SJSA1 (cell line): Measurements from ENCODE around the gene MED22. TPM values are rescaled to one million over a fixed set of nuclear protein-coding genes. Genes with fewer than 3 reads are reported as not detected.
"Not testable (repeated sequence)": the region's sequence is repeated elsewhere in the genome, so short reads cannot be mapped to it uniquely, and the experiment has no call there.

ENCODE experiments used
- DNase-seq, 2 experiments: peaks; one replicate each; pipeline ENCODE4 v3.0.0-alpha.2; 2015 to 2020; ENCODE audit warnings: low spot score in 2 of 2, low read depth in 1 of 2
- H3K27ac ChIP-seq: fragments of 250-450 bp; sonication (Bioruptor Pico); 2 replicates; pipeline ENCODE4 v1.5.1; 2020; ENCODE audit warnings: mild to moderate bottlenecking, moderate library complexity
- H3K27me3 ChIP-seq: fragments of 250-450 bp; sonication (Bioruptor Pico); replicated peaks from 2 replicates; pipeline ENCODE4 v1.5.1; 2020; ENCODE audit warnings: mild to moderate bottlenecking, moderate library complexity
- H3K36me3 ChIP-seq: fragments of 250-450 bp; sonication (Bioruptor Pico); 2 replicates; pipeline ENCODE4 v1.5.1; 2020; ENCODE audit warnings: mild to moderate bottlenecking
- H3K4me1 ChIP-seq: fragments of 250-450 bp; sonication (Bioruptor Pico); replicated peaks from 2 replicates; pipeline ENCODE4 v1.6.1; 2021; ENCODE audit warnings: mild to moderate bottlenecking
- H3K4me3 ChIP-seq: fragments of 250-450 bp; sonication (Bioruptor Pico); 2 replicates; pipeline ENCODE4 v1.5.1; 2020; ENCODE audit warnings: mild to moderate bottlenecking
- H3K9me3 ChIP-seq: fragments of 250-450 bp; sonication (Bioruptor Pico); replicated peaks from 2 replicates; pipeline ENCODE4 v1.5.1; 2020; ENCODE audit warnings: mild to moderate bottlenecking
- total RNA-seq: library from RNA; depleted of rRNA; stranded (reverse); fragments of >200 nt; shearing (Covaris generic); gene quantifications from 2 replicates; pipeline ENCODE4 v1.2.3, GENCODE V29; 2014; rRNA removed

The MED22 gene
- 19.7 and 20.4 TPM in 2 replicates for total RNA-seq

DNA sequence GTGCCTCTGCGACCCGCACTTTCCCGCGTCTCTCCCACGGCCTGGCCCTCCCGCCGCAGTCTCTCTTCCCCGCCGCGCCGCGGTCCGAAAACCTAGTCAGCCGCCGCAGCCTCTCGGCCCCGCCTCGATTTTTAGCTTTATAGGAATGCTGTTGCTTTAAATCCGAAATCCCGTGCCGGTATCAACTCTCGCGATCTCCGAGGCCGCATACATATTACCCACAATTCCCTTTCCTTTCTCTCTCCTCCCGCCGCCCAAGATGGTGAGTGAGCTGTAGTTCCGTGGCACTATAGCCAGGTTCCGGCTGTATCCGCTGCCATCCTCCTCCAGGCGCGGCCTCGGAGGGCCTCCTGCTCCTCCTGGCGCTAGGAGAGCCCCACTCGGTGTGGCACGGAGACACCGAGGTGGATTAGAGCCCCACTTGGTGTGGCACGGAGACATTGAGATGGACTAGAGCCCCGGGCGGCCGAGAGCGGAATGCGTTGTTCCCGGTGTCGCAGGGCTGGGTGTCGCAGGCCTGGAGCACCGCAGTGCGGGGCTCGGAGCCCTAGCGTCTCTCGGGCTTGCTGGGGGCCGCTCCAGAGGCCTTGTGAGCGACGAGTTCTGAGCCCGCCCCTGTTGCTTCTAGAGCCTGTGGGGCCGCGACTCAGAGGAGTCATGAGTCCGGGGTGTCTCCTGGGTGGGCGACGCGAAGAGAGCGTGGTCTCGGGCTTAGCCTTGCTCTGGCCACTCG, at the start of gene MED22, which contains the start of gene RPL7A:
TSS of gene MED22 (minus strand) at position 147 of the 733 bp plus-strand sequence. CDS start 1,469 bp downstream, outside the sequence.
TSS of gene RPL7A (plus strand) at position 234 of the 733 bp plus-strand sequence. CDS start at position 260, 26 bp downstream.
- H3K27ac ChIP-seq: peak within 1 kb of the TSS; percentile 92

DNA sequence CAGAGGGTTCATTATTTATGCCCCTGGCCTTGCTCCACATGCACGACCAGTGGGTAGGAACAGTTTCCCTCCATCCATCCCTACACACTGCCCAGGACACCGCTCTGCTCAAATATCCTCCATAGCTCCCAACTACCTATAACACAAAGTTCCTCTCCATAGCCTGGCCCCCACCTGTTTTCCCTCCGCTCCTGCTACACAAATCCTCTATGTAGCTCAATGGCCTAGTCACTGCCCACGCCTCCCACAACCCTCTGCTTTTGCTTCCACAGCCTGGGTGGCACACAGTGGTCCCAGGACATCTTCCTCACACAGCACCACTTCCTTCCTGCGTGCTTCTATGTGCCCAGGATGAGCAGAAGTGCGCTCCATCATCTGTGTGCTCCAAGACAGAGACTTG, 49.4 kb upstream of the MED22 start:
- Histone ChIP-seq H3K27ac (no peak overlapping the region), H3K4me1 (no peaks in the 10 kb centered on the region), H3K4me3 (no peak overlapping the region), H3K27me3 (no peaks in the 10 kb centered on the region; the same call in 1 of the 2 replicates), H3K36me3 (no peaks in the 10 kb centered on the region), H3K9me3 (no peaks in the 10 kb centered on the region)
- no peak for DNase-seq

More for the DNA sequence above, at the start of gene MED22, which contains the start of gene RPL7A:
- Histone ChIP-seq H3K36me3 (peaks cover 87% of the 10 kb centered on the region), H3K4me1 (peaks cover 23% of the 10 kb centered on the region), H3K27me3 (no peaks in the 10 kb centered on the region), H3K4me3 (peak within 1 kb of the TSS; percentile 93), H3K9me3 (no peaks in the 10 kb centered on the region)
- DNase-seq: peak; percentile 91 to 93

DNA sequence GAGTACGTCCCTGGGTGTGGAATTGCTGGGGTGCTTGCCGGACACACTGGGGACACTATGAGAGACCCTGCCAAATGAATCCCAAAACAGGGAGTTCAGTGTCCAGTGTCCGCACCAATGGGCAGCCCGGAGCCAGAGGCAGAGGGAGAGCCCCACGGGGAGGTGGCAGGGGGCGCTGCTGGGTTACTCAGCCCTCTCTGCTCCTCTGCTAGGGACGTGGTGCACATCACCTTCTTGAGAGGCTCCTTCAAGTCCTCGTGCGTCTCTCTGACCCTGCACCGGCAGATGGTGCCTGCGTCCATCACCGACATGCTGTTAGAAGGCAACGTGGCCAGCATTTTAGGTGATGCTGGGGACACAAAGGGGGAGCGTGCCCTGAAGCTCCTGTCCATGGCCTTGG, 49.0 kb upstream of the MED22 start:
- Histone ChIP-seq H3K27ac (no peak overlapping the region), H3K27me3 (no peaks in the 10 kb centered on the region; the same call in 1 of the 2 replicates)
- no peak for DNase-seq

DNA sequence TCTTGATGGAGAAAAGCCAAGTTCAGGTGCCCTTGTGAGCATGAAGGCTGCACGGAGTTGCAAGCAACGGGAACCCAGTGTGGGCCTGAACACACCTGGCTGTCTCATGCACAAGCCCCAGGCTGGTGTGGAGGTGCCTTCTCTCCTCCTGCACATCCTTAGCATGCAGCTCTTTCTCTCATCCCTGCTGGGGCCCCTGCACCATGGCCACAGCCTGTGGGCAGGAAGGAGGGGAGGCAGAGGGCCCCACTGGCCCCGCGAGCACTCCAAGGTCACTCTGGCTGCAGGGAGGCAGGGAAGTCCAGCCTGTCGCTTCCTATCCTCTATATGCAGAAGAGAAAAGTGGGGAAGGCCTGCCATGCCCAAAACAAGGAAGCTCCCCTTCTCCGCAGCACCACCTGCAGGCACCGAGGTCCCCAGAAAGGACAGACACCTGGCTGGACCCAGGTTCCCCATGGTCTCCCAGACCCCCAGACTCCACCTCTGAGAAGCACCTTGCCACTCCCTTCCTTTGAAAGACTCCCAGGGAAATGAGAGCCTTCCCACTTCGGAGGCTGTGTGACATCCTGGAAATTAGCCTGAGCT, 46.8 kb upstream of the MED22 start:
- no peak for DNase-seq
- no peak overlapping the region for H3K4me3 ChIP-seq
- peaks cover 7% of the 10 kb centered on the region for H3K27me3 ChIP-seq
- H3K9me3 ChIP-seq: no peaks in the 10 kb centered on the region
- no peaks in the 10 kb centered on the region for H3K36me3 ChIP-seq
- H3K4me1 ChIP-seq: no peaks in the 10 kb centered on the region
- no peak overlapping the region for H3K27ac ChIP-seq

More for the DNA sequence above, 49.0 kb upstream of the MED22 start:
- Histone ChIP-seq H3K9me3 (no peaks in the 10 kb centered on the region), H3K4me1 (no peaks in the 10 kb centered on the region), H3K4me3 (no peak overlapping the region), H3K36me3 (no peaks in the 10 kb centered on the region)

DNA sequence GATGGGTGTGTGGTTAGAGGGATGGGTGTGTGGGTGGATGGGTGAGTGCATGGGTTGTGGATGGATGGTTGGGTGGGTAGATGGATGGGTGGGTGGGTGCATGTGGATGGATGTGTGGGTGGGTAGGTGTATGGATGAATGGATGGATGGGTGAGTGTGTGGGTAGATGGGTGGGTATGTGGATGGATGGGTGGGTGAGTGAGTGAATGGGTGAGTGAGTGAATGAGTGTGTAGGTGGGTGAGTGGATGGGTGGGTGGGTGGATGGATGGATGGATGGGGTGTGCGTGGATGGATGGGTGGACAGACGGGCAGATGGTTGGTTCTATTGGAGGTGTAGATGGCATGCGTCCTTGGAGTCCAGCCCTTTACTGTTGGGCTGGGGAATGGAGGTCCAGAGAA, 45.5 kb upstream of the MED22 start:
- Histone ChIP-seq H3K36me3 (no peaks in the 10 kb centered on the region), H3K27me3 (peaks cover 7% of the 10 kb centered on the region), H3K9me3 (no peaks in the 10 kb centered on the region), H3K4me1 (no peaks in the 10 kb centered on the region), H3K27ac (no peak overlapping the region), H3K4me3 (no peak overlapping the region)
- DNase-seq: no peak

DNA sequence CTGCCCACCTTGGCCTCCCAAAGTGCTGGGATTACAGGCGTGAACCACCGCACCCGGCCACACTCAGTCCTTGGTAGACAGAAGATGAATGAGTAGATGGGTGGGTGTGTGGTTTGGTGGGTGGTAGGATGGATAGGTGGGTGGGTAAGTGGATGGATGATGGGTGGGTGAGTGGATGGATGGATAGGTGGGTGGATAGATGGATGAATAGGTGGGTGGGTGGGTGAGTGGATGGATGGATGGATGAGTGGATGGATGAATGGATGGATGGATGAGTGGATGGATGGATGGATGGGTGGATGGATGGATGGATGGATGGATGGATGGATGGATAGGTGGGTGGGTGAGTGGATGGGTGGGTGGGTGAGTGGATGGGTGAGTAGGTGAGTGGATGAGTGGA, 44.4 kb upstream of the MED22 start:
- not testable (repeated sequence) for H3K9me3 ChIP-seq, H3K36me3 ChIP-seq, H3K27me3 ChIP-seq, H3K4me3 ChIP-seq, DNase-seq, H3K4me1 ChIP-seq, H3K27ac ChIP-seq

DNA sequence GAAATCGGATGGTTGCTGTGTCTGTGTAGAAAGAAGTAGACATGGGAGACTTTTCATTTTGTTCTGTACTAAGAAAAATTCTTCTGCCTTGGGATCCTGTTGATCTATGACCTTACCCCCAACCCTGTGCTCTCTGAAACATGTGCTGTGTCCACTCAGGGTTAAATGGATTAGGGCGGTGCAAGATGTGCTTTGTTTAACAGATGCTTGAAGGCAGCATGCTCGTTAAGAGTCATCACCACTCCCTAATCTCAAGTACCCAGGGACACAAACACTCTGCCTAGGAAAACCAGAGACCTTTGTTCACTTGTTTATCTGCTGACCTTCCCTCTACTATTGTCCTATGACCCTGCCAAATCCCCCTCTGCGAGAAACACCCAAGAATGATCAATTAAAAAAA, 43.5 kb upstream of the MED22 start:
- not testable (repeated sequence) for H3K27ac ChIP-seq, H3K9me3 ChIP-seq, DNase-seq, H3K4me3 ChIP-seq, H3K4me1 ChIP-seq, H3K27me3 ChIP-seq, H3K36me3 ChIP-seq

DNA sequence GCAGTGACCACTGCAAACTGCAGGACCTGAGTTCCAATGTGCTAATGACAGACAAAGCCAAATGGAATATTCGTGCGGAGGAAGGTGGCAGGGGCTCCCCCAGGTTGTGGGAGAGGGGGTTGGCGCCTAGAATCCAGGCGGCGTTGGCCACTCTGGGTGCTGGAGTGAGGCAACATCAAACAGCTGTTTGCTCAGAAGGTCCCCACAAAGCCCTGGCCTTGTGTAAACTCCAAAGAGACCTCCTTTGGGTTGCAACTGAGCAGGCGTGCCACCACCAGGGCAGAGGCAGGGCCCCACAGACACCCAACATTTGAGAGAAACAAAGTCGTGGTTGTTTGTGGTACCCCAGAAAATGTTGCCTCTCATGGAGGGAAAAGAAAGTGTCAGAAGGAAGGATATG, 42.8 kb upstream of the MED22 start:
- Histone ChIP-seq H3K27me3 (peaks cover 7% of the 10 kb centered on the region), H3K9me3 (no peaks in the 10 kb centered on the region), H3K4me3 (no peak overlapping the region), H3K27ac (no peak overlapping the region), H3K4me1 (no peaks in the 10 kb centered on the region), H3K36me3 (no peaks in the 10 kb centered on the region)
- DNase-seq: no peak

DNA sequence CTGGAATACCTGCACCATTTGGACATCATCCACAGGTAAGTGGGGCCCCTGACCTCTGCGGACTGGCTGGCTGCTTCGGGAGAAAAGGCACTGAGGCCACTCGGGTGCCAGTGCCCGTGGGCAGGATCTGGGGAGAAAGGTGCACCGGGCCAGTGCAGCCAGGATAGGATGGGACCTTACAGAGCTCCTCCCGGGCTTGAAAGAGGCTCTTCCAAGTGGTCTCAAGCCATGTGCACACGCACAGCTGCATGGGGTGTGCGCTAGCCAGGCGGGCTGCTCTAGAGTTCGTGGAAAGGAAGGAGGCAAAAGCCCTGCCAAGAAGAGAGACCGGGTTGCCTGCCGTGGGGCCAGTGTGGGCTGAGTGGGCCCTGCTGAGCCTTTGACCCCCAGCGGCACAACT, 41.6 kb upstream of the MED22 start:
- DNase-seq: no peak
- Histone ChIP-seq H3K4me3 (no peak overlapping the region), H3K4me1 (no peaks in the 10 kb centered on the region), H3K36me3 (no peaks in the 10 kb centered on the region), H3K27ac (no peak overlapping the region), H3K27me3 (peaks cover 7% of the 10 kb centered on the region; the same call in 1 of the 2 replicates), H3K9me3 (no peaks in the 10 kb centered on the region)

DNA sequence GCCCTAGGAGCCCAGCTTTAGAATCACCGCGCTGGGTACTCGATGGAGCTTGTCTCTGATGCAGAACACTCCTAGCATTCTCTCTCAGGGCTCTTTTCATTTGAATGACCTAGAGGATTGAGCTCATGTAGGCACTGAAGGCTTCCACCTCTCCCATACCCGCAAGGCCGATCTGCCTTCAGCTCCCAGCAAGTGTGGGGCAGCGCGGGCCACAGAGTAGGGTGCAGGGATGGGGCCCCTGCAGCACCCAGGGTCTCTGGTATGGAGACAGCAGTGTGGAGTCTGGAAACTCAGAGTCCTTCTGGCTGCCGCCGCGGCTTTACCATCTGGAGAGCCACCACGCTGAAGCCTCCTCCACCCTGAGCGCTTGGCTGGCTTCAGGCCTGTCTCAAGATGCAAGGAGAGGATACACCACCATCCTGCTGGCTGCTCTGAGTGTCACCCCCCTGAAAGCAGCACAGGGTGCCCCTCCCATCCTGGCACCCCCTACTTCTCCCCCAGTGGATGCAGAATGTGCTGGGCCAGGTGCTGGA, 41.2 kb upstream of the MED22 start:
- no peak for DNase-seq
- H3K27me3 ChIP-seq: peaks cover 7% of the 10 kb centered on the region; the same call in 1 of the 2 replicates
- H3K36me3 ChIP-seq: no peaks in the 10 kb centered on the region
- H3K27ac ChIP-seq: no peak overlapping the region
- no peaks in the 10 kb centered on the region for H3K4me1 ChIP-seq
- no peaks in the 10 kb centered on the region for H3K9me3 ChIP-seq
- no peak overlapping the region for H3K4me3 ChIP-seq

DNA sequence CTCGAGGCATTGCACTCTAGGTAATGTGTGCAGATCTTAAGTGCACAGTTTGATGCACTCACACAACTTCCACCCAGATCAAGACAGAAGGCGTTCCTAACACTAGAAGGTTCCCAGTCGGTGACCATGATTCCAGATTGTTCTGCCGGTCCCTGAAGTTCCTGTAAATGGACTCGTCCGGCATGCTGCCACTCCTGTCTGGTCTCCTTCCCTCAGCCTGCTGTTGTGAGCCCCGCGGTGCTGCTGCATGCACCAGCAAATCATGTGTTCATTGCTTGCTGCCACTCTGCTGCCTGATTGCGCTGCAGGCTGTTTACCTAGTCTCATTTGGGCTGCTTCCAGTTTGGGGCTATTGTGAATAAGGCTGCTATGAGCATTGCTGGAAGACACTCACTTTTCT, 39.7 kb upstream of the MED22 start:
- H3K36me3 ChIP-seq: no peaks in the 10 kb centered on the region
- H3K27ac ChIP-seq: no peak overlapping the region
- no peak overlapping the region for H3K4me3 ChIP-seq
- no peaks in the 10 kb centered on the region for H3K9me3 ChIP-seq
- no peak for DNase-seq
- no peaks in the 10 kb centered on the region for H3K4me1 ChIP-seq
- peaks cover 7% of the 10 kb centered on the region; the same call in 1 of the 2 replicates for H3K27me3 ChIP-seq

DNA sequence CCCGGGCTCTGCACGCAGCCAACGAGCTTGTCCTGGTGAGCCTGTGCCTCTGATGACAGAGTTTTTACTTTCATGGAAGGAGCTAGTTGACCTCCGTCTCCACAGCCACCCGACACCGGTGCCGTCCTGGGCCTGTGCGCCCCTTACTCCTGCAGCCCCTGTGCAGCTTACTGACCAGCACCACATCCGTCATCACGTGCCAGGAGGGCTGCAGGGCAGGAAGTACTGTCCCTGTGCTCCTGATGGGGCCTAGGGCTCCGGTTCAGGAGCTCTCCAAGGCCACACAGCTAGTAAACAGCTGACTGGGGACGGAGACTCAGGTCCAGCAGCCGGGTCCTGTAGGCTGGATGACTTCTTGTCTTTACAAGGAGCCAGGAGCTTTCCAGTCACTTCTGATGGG, 38.4 kb upstream of the MED22 start:
- Histone ChIP-seq H3K4me3 (no peak overlapping the region), H3K9me3 (no peaks in the 10 kb centered on the region), H3K36me3 (no peaks in the 10 kb centered on the region), H3K27me3 (peaks cover 7% of the 10 kb centered on the region; the same call in 1 of the 2 replicates), H3K27ac (no peak overlapping the region), H3K4me1 (no peaks in the 10 kb centered on the region)
- no peak for DNase-seq

DNA sequence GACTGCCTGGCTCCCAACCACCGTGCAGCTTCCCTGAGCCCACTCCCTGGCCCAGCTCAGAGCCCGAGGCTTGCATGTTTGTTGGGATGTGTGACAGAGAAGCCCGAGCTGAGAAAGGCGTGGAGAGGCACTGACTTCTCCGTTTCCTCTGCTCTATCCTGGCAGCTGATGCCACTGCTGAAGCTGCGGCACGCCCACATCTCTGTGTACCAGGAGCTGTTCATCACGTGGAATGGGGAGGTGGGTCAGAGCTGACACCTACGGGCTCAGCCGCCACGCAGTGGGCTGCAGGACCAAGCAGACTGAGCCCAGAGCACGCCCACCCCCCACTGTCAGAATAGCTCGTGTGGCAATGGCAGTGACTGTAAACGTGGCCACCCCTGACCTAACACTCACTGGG, 37.5 kb upstream of the MED22 start:
- Histone ChIP-seq H3K4me1 (no peaks in the 10 kb centered on the region), H3K9me3 (no peaks in the 10 kb centered on the region), H3K27me3 (peaks cover 3% of the 10 kb centered on the region; the same call in 1 of the 2 replicates), H3K36me3 (no peaks in the 10 kb centered on the region), H3K4me3 (no peak overlapping the region), H3K27ac (no peak overlapping the region)
- no peak for DNase-seq

DNA sequence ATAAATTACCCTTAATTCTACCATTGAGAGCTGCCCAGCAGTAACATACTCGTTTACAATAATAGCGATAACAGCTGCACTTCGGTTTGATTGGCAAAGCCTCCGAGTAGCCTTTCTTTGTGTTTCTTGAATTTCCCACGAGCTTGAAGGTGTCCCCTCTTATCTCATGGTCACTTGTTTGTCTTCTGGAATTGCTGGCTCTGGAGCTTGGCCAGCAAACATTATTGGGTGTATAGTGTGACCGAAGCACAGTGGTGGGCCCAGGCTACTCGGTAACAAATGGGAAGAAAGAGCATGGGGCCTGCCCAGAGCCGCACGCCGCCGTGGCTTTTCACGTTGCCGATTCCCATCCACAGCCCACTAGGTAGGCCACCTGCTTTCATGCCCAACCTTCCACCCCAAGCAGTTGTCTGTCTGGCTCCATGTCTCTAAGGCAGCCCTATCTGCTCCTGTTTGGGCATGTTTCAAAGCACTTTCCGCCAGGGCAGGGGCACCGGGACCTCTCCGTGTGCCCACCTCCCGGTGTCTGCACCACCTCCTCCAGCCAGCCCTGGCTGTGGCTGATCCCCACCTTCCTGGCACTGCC, 36.9 kb upstream of the MED22 start:
- H3K27ac ChIP-seq: no peak overlapping the region
- no peaks in the 10 kb centered on the region for H3K36me3 ChIP-seq

More for the DNA sequence above, 36.9 kb upstream of the MED22 start:
- Histone ChIP-seq H3K27me3 (no peaks in the 10 kb centered on the region), H3K4me3 (no peak overlapping the region), H3K4me1 (no peaks in the 10 kb centered on the region), H3K9me3 (no peaks in the 10 kb centered on the region)
- no peak for DNase-seq
